Epithelial cell of esophagus (primary cell): ENCODE measurements around the gene DAPK2.

Source experiments
- DNase-seq: peaks from one replicate; pipeline ENCODE4 v3.0.0; 2010; ENCODE audit warnings: low read depth
- H3K4me3 ChIP-seq: 2 replicates; pipeline ENCODE4 v1.5.1; 2011; ENCODE audit warnings: mild to moderate bottlenecking, low read length, control low read depth
- TF ChIP-seq, protein P1 (sequence below): IDR thresholded peaks from 2 replicates; pipeline ENCODE4 v1.5.1; 2011; ENCODE audit warnings: low read depth, mild to moderate bottlenecking, low read length, control low read depth, inconsistent platforms; ENCODE audit not compliant: insufficient read depth; ENCODE audit errors: missing control alignments

DAPK2 gene

DNA sequence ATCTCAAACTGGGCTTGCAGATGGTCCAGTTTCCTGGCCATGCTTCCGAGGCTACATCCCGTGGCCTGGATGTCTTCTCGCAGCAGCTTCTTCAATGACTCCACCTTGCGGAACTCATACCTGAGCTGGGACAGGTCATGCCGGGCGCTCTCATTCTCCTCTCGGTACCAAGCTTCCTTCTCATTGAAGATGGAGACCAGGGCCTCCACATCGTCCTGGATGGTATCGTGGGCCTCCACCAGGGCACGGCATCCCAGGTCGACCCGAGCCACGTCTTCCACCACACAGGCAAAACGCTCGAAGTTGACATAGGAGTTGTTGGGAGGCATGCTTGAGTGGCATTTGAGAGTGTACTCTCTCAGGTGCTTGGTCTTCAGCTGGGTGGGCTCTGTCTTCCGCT is 123.4 kb downstream of the DAPK2 start:
- TF ChIP-seq, protein P1, sequence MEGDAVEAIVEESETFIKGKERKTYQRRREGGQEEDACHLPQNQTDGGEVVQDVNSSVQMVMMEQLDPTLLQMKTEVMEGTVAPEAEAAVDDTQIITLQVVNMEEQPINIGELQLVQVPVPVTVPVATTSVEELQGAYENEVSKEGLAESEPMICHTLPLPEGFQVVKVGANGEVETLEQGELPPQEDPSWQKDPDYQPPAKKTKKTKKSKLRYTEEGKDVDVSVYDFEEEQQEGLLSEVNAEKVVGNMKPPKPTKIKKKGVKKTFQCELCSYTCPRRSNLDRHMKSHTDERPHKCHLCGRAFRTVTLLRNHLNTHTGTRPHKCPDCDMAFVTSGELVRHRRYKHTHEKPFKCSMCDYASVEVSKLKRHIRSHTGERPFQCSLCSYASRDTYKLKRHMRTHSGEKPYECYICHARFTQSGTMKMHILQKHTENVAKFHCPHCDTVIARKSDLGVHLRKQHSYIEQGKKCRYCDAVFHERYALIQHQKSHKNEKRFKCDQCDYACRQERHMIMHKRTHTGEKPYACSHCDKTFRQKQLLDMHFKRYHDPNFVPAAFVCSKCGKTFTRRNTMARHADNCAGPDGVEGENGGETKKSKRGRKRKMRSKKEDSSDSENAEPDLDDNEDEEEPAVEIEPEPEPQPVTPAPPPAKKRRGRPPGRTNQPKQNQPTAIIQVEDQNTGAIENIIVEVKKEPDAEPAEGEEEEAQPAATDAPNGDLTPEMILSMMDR: no peak
- no peak for DNase-seq
- H3K4me3 ChIP-seq: no peak overlapping the region

DNA sequence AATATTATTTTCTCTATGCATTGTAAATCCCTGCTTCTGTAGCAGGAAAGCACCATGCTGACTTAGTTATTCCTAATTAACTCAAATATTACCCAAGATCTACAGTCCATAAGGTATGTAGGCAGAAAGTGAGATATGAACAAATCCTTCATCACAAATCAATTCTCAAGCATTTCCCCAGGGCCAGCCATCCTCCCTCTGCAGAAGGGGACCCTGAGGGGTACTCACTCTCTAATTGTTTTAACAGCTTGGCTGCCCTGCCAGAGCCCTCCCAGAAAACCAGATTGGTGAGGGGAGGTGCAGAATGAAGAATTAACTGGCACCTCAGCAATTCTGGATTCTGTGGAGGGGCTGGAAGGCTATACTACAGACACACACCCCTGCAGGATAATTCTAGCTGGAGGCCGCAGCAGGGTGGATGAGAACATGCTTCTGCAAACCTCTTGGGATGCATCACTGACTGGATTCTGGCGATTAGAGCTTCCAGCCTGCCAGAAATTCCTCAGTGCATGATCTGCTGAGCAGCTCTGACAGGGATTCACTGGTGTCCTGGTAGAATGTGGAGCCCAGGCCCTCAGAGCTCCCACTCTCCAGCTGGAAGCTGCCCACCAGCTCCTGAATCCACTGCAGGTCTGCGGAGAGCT is 123.9 kb downstream of the DAPK2 start:
- TF ChIP-seq, protein P1: no peak
- no peak for DNase-seq
- no peak overlapping the region for H3K4me3 ChIP-seq

DNA sequence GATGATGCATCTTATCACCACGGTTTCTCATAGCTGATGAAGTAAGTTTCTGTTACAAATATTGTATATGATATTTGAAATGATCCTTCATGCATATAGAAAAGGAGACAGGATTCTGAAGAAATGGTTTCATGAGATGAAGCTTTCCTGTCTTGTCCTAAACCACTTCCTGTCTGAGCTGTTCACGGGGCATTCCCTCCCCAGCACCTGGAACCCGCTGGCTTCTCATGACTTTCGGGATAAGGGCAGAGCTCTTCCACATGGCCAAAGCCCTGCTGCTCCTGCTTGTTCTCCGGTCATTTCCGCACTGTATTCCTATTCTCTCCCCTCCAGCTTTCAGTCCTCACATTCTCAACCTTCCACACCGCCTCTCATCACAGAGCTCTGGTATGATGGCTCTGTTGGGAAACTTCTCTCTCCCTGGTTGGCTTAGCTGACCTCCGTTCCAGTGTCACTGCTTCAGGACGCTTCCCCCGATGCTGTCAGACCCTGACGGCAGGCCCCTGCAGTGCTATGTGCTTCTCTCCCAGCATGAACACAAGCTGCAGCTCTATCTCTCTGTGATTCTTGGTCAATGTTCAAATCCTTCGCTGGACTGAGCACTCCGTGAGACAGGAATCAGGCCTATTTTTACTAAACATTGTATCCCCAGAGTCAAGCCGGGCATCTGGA is 125.6 kb downstream of the DAPK2 start:
- TF ChIP-seq, protein P1: no peak
- no peak overlapping the region for H3K4me3 ChIP-seq
- no peak for DNase-seq

DNA sequence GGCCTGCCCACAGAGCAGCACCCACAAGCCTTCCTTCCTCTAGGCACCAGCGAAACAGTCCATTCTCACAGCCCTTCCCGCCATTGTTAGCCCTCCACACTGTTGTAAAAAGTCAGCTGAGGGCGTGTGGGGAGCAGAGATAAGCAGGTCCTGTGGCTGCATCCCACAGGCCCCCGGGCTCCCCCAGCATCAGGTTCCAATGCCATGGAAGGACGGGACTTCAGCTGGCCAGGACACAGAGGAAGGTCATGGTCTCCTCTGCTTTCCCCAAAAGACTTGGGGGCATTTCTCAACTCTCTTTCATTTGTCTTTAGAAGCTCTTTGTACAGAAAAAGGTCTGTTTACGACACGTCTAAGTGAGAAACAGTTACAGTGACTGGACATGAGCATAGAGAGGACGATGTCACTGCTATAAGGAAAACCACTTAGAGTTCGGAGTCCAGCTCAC is 127.4 kb downstream of the DAPK2 start:
- TF ChIP-seq, protein P1: no peak
- no peak overlapping the region for H3K4me3 ChIP-seq
- DNase-seq: no peak

DNA sequence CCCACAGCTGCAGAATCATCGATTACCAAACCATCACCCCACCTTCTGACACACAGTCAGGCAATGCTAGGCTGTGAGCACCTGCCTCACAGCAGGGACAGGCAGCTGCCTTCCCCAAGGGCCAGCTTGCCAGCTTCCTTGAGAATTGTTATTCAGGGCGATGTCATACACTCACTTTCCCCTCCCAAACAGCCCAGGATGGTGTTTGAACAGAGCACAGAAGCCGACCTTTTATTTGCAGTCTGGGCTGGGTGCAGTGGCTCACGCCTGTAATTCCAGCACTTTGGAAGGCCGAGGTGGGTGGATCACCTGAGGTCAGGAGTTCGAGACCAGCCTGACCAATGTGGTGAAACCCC is 128.0 kb downstream of the DAPK2 start:
- TF ChIP-seq, protein P1: no peak
- peak; percentile 74 for DNase-seq
- no peak overlapping the region for H3K4me3 ChIP-seq

DNA sequence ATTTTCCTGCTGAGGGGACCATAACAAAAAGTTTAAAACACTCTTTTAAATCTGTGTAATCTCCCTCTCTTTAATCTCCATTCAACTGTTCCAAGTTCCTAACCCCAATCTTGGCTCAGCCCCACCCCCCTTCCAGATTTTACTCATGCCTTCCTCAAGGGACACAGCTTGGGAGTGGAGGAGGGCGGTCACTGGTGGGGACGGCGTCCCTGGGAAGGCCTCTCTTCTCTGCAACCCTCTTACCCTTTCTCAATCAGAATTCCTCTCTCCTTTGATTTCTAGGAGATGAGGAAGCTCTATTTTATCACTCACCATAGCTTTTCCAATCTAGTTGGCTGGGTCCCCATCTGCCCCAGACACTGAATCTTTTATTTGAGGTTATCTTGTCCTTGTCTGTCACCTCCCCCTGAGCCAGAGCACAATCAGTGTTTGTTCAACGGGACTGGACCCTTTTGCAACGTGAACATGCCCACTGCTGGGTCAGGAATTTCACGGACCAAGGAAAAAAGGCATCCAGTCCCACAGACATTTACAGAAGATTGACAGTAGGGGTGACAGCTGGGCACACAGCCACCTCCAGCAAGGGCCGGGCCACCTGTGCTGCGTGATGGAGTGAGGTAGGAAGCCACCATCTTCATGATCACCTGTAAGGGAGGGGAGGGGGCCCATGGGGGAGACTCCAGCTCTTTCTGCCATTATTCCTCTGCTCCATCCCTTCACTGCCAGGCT is 128.5 kb downstream of the DAPK2 start:
- TF ChIP-seq, protein P1: no peak
- no peak overlapping the region for H3K4me3 ChIP-seq
- DNase-seq: no peak
